SK-N-SH treated with all-trans-retinoic acid at 6 μM for 48 hours (cell line): Measurements from ENCODE around the gene GCH1.

Experiments
- ATAC-seq: fragments of 200-7000 bp; cut with Tn5 transposase; 3 replicates; pipeline ENCODE4 v1.9.1; 2020; ENCODE audit warnings: mild to moderate bottlenecking, moderate library complexity
- ARNTL ChIP-seq: fragments of 450-650 bp; formaldehyde crosslinking; IDR thresholded peaks from 2 replicates; pipeline ENCODE4 v1.5.0; 2020; ENCODE audit warnings: low read depth, mild to moderate bottlenecking, moderate library complexity, borderline replicate concordance
- BACH2 ChIP-seq: fragments of 250-450 bp; sonication (Bioruptor Pico); IDR thresholded peaks from 2 replicates; pipeline ENCODE4 v1.9.0; 2021; ENCODE audit warnings: mild to moderate bottlenecking, borderline replicate concordance
- CREB5 ChIP-seq: fragments of 250-450 bp; sonication (Bioruptor Pico); IDR thresholded peaks from 2 replicates; pipeline ENCODE4 v1.5.1; 2020; ENCODE audit warnings: low read depth, mild to moderate bottlenecking, moderate library complexity
- CSDC2 ChIP-seq: fragments of 250-450 bp; sonication (Bioruptor Pico); IDR thresholded peaks from 2 replicates; pipeline ENCODE4 v1.5.0; 2020; ENCODE audit warnings: mild to moderate bottlenecking, moderate library complexity
- CSRNP3 ChIP-seq: fragments of 250-450 bp; sonication (Bioruptor Pico); IDR thresholded peaks from 2 replicates; pipeline ENCODE4 v1.5.1; 2021; ENCODE audit warnings: mild to moderate bottlenecking, moderate library complexity
- ESRRG ChIP-seq: fragments of 250-450 bp; sonication (Bioruptor Pico); IDR thresholded peaks from 2 replicates; pipeline ENCODE4 v1.6.1; 2021; ENCODE audit warnings: mild to moderate bottlenecking
- GLIS3 ChIP-seq: fragments of 250-450 bp; sonication (Bioruptor Pico); IDR thresholded peaks from 2 replicates; pipeline ENCODE4 v1.5.0; 2020; ENCODE audit warnings: mild to moderate bottlenecking, moderate library complexity
- ISL1 ChIP-seq: fragments of 250-450 bp; sonication (Bioruptor Pico); IDR thresholded peaks from 2 replicates; pipeline ENCODE4 v2.1.2; 2022; ENCODE audit warnings: mild to moderate bottlenecking, moderate library complexity
- OSR1 ChIP-seq: fragments of 250-450 bp; sonication (Bioruptor Pico); IDR thresholded peaks from 2 replicates; pipeline ENCODE4 v1.8.0; 2022; ENCODE audit warnings: moderate library complexity, mild to moderate bottlenecking, inconsistent platforms
- PATZ1 ChIP-seq: fragments of 250-450 bp; sonication (Bioruptor Pico); IDR thresholded peaks from 2 replicates; pipeline ENCODE4 v1.8.0; 2020; ENCODE audit warnings: mild to moderate bottlenecking, moderate library complexity, borderline replicate concordance
- PPARA ChIP-seq: fragments of 250-450 bp; sonication (Bioruptor Pico); IDR thresholded peaks from 2 replicates; pipeline ENCODE4 v1.5.0; 2020; ENCODE audit warnings: mild to moderate bottlenecking, borderline replicate concordance
- RARB ChIP-seq: fragments of 250-450 bp; sonication (Bioruptor Pico); IDR thresholded peaks from 2 replicates; pipeline ENCODE4 v1.8.0; 2021; ENCODE audit warnings: mild to moderate bottlenecking, moderate library complexity
- SNAI2 ChIP-seq: fragments of 250-450 bp; sonication (Bioruptor Pico); IDR thresholded peaks from 2 replicates; pipeline ENCODE4 v1.5.0; 2020; ENCODE audit warnings: mild to moderate bottlenecking, moderate library complexity
- TCF4 ChIP-seq: fragments of 250-450 bp; sonication (Bioruptor Pico); IDR thresholded peaks from 2 replicates; pipeline ENCODE4 v1.8.0; 2021; ENCODE audit warnings: mild to moderate bottlenecking, moderate library complexity, borderline replicate concordance
- TOX ChIP-seq: fragments of 250-450 bp; sonication (Bioruptor Pico); IDR thresholded peaks from 2 replicates; pipeline ENCODE4 v1.8.0; 2021; ENCODE audit warnings: mild to moderate bottlenecking, moderate library complexity, borderline replicate concordance
- TSHZ2 ChIP-seq: fragments of 250-450 bp; sonication (Bioruptor Pico); IDR thresholded peaks from 2 replicates; pipeline ENCODE4 v1.5.0; 2020; ENCODE audit warnings: mild to moderate bottlenecking, moderate library complexity
- ZC3H10 ChIP-seq: fragments of 250-450 bp; sonication (Bioruptor Pico); IDR thresholded peaks from 2 replicates; pipeline ENCODE4 v1.5.1; 2021; ENCODE audit warnings: mild to moderate bottlenecking, moderate library complexity
- ZFP3 ChIP-seq: fragments of 250-450 bp; sonication (Bioruptor Pico); IDR thresholded peaks from 2 replicates; pipeline ENCODE4 v1.5.0; 2020; ENCODE audit warnings: mild to moderate bottlenecking, moderate library complexity
- ZFP30 ChIP-seq: fragments of 450-650 bp; formaldehyde crosslinking; IDR thresholded peaks from 2 replicates; pipeline ENCODE4 v1.5.0; 2022; ENCODE audit warnings: mild to moderate bottlenecking, moderate library complexity
- ZNF565 ChIP-seq: fragments of 450-650 bp; formaldehyde crosslinking; conservative IDR thresholded peaks from 2 replicates; pipeline ENCODE4 v1.5.0; 2020; ENCODE audit warnings: low read depth, mild to moderate bottlenecking, moderate library complexity
- ZNF70 ChIP-seq: fragments of 450-650 bp; formaldehyde crosslinking; IDR thresholded peaks from 2 replicates; pipeline ENCODE4 v1.5.0; 2020; ENCODE audit warnings: mild to moderate bottlenecking, moderate library complexity
- ZNF8 ChIP-seq: fragments of 450-650 bp; formaldehyde crosslinking; IDR thresholded peaks from 2 replicates; pipeline ENCODE4 v1.5.0; 2020; ENCODE audit warnings: mild to moderate bottlenecking, moderate library complexity
- TF ChIP-seq, protein P1 (sequence below): fragments of 250-450 bp; sonication (Bioruptor Pico); IDR thresholded peaks from 2 replicates; pipeline ENCODE4 v1.8.0; 2021; ENCODE audit warnings: low read depth, mild to moderate bottlenecking, moderate library complexity, borderline replicate concordance

GCH1 gene

DNA sequence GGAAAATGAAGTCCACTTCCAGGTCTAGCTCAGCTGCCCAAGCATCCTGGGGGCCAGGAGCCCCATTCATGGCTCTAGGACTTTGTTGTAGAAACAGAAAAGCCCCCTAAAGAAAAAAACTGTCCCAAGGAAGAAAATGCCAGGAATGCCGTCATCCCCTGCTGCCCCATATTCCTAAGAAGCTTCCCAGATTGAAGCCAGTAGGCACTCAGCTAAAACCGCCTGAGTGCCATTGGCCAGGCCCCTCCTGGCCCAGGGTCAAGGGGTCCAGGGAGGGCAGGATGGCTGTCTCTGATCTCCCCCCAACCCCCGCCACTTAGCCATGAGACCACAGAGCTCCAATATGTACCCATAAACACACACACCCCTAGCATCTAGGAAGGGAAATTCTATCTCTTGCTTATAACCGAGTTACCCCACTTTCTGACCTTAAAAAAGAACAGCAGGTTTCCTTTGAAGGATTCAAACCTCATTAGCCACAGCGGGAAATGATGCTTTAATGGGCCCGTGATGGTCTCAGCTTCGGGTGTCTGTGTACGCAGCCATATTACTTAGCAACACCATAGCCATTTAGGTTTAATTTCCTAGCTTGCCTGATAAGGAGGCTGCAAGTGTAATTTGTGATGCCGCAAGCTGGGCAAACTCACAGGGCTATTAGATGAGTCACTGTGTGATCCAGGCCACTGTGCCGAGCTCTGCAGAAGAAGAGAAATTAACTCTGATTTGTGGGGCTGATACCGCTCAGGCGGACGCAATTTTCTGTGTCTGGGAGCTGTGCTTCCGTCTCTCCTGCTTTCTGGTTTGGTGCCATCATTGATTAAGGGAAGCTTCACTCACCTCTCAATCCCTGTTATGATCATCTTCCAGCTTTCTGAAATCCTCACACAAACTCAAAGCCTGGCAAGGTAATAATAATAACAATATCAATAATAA, 84.2 kb downstream of the GCH1 start:
- ATAC-seq = peak; percentile 98
- TF ChIP-seq RARB (CRISPR knock-in tag) (no peak), ZFP30 (CRISPR knock-in tag) (no peak), PATZ1 (CRISPR knock-in tag) (peak; percentile 25; the same call in 1 of the 2 replicates), CREB5 (CRISPR knock-in tag) (peak; percentile 46; the same call in 1 of the 2 replicates), ARNTL (CRISPR knock-in tag) (no peak), ZNF8 (CRISPR knock-in tag) (no peak), CSDC2 (no peak), ZFP3 (CRISPR knock-in tag) (peak; percentile 68; the same call in 1 of the 2 replicates), ZNF565 (CRISPR knock-in tag) (no peak), TOX (no peak), BACH2 (CRISPR knock-in tag) (no peak), ISL1 (CRISPR knock-in tag) (peak; percentile 96), SNAI2 (CRISPR knock-in tag) (no peak), GLIS3 (CRISPR knock-in tag) (peak; percentile 75), OSR1 (no peak), CSRNP3 (CRISPR knock-in tag) (peak; percentile 73; the same call in 1 of the 2 replicates), TCF4 (peak; percentile 92; the same call in 1 of the 2 replicates), ESRRG (CRISPR knock-in tag) (no peak), TSHZ2 (peak; percentile 89), PPARA (CRISPR knock-in tag) (no peak), ZC3H10 (CRISPR knock-in tag) (no peak), ZNF70 (CRISPR knock-in tag) (no peak; the same call in 1 of the 2 replicates)
- TF ChIP-seq, protein P1, sequence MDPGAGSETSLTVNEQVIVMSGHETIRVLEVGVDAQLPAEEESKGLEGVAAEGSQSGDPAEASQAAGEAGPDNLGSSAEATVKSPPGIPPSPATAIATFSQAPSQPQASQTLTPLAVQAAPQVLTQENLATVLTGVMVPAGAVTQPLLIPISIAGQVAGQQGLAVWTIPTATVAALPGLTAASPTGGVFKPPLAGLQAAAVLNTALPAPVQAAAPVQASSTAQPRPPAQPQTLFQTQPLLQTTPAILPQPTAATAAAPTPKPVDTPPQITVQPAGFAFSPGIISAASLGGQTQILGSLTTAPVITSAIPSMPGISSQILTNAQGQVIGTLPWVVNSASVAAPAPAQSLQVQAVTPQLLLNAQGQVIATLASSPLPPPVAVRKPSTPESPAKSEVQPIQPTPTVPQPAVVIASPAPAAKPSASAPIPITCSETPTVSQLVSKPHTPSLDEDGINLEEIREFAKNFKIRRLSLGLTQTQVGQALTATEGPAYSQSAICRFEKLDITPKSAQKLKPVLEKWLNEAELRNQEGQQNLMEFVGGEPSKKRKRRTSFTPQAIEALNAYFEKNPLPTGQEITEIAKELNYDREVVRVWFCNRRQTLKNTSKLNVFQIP (CRISPR knock-in tag) = no peak
- TF ChIP-seq, all 23 proteins: peak for 8

DNA sequence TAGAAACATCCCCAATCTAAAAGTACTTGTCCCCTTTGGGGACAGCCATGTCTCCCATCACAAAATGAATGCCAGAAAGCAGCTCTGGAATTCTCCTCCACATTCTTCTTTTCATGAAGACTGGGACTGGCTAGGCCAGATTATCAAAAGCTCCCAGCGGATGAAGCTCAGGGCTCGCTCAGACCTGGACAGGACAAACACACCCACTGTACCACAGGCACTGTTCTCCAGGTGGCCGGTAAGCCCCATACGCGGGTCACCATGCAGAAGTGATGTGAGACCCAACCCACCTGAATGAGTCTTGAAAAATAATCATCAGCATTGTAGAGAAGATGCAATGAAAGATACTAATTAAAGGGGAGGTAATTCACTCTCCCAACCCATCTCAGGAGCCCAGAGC, 85.1 kb downstream of the GCH1 start:
- TF ChIP-seq ZFP30 (CRISPR knock-in tag) (no peak), PATZ1 (CRISPR knock-in tag) (no peak), CSRNP3 (CRISPR knock-in tag) (no peak)
- no peak for ATAC-seq
